ENCODE data around the gene ZCCHC17. TPM values are rescaled to one million over a fixed set of nuclear protein-coding genes. Genes with fewer than 3 reads are reported as not detected.

ZCCHC17 gene
- total RNA-seq, 2 experiments from 2014 or later, result 23.6 to 24.4 TPM

- no peaks in the 10 kb centered on the region for H3K36me3 Mint-ChIP-seq
- POLR2A ChIA-PET, result no interaction called here
- H3K4me3 Mint-ChIP-seq, result peak overlapping the region; percentile 91
Observed at GRCh38 chr1:31413405-31414001, 116.7 kb downstream of the ZCCHC17 start.

More at GRCh38 chr1:31413405-31414001, 116.7 kb downstream of the ZCCHC17 start:
- Mint-ChIP-seq H3K9me3 (no peaks in the 10 kb centered on the region), H3K27ac (peak overlapping the region; percentile 43), H3K4me1 (peaks cover 5% of the 10 kb centered on the region), H3K27me3 (peaks cover 69% of the 10 kb centered on the region)
- ATAC-seq (ENCODE audit: low read depth), result peak; percentile 39
- peak; percentile 48 for DNase-seq

Other genes starting within 250 kb of the ZCCHC17 start
- gene PUM1, start 231.3 kb upstream of the ZCCHC17 start, total RNA-seq, result 100 to 1,000 TPM; 112 to 114 TPM
- under 1 TPM; 0.57 to 0.97 TPM for gene NKAIN1, start 57.1 kb upstream of the ZCCHC17 start, total RNA-seq
- gene SNRNP40, start 244 bp upstream of the ZCCHC17 start, total RNA-seq, result 10 to 100 TPM; 79.7 to 85.0 TPM
- under 1 TPM in 1 of 2 experiments, not detected in 1; 0.62 TPM for gene FABP3, start 76.0 kb downstream of the ZCCHC17 start, total RNA-seq
- under 1 TPM in 1 of 2 experiments, not detected in 1; 0.14 TPM for gene SERINC2, start 116.2 kb downstream of the ZCCHC17 start, total RNA-seq

Measured in activated naive CD8-positive, alpha-beta T cell treated with anti-CD3 and anti-CD28 coated beads, Interleukin-2, amount 10 ng/mL, durations not matched to agents 7 days and 5 days (primary cell).